HEK293 (cell line): ENCODE results near the gene ABI3BP.

Experiments
- CTCF ChIA-PET: fragments of 350-600 bp; formaldehyde crosslinking; extraction: SDS; loops from one replicate; lab custom pipeline; 2021; ENCODE audit warnings: antibody characterized with exemption; lab: Yijun Ruan, JAX
- POLR2A ChIA-PET: fragments of 300-600 bp; formaldehyde crosslinking; extraction: SDS; loops from one replicate; lab custom pipeline; 2020; ENCODE audit warnings: antibody characterized with exemption, inconsistent platforms; lab: Yijun Ruan, JAX
- H3K27ac ChIP-seq: fragments of 200-500 bp; sonication (Bioruptor generic); 2 replicates; pipeline ENCODE4 v1.5.1; 2014; ENCODE audit warnings: low read depth, low read length, control low read depth, inconsistent platforms; ENCODE audit errors: extremely low read depth
- H3K36me3 ChIP-seq, 2 experiments: fragments of 200-500 bp in 1 of 2; sonication (Bioruptor generic) in 1 of 2; 1 replicate in 1 of 2; 2 replicates in 1 of 2; pipeline ENCODE4 v1.5.1; 2014 to 2017; ENCODE audit warnings: inconsistent platforms in 2 of 2, low read length in 2 of 2; ENCODE audit not compliant: control insufficient read depth in 2 of 2, insufficient read depth in 1 of 2
- H3K4me1 ChIP-seq: fragments of 200-500 bp; sonication (Bioruptor generic); 2 replicates; pipeline ENCODE4 v1.5.1; 2014; ENCODE audit warnings: mild to moderate bottlenecking, low read length, inconsistent platforms; ENCODE audit not compliant: control insufficient read depth, insufficient read depth
- H3K4me3 ChIP-seq: 2 replicates; pipeline ENCODE4 v1.5.1; 2011; ENCODE audit warnings: low read depth, mild to moderate bottlenecking, control low read depth, low read length, moderate library complexity
- H3K9me3 ChIP-seq: fragments of 200-500 bp; sonication (Bioruptor generic); 2 replicates; pipeline ENCODE4 v1.5.1; 2014; ENCODE audit warnings: low read depth, low read length, inconsistent platforms; ENCODE audit not compliant: control insufficient read depth, insufficient read depth
- IKZF3 ChIP-seq: fragments of 450-650 bp; IDR thresholded peaks from 2 replicates; pipeline ENCODE4 v1.5.0; 2018; ENCODE audit warnings: missing biosample characterization, mild to moderate bottlenecking, missing genetic modification characterization, moderate library complexity
- MYNN ChIP-seq: fragments of 450-650 bp; formaldehyde crosslinking; IDR thresholded peaks from 2 replicates; pipeline ENCODE4 v1.5.1; 2016; ENCODE audit warnings: missing biosample characterization, missing genetic modification characterization, borderline replicate concordance
- MZF1 ChIP-seq: fragments of 450-650 bp; formaldehyde crosslinking; IDR thresholded peaks from 2 replicates; pipeline ENCODE4 v1.5.1; 2017; ENCODE audit warnings: missing biosample characterization, missing genetic modification characterization, borderline replicate concordance
- OSR2 ChIP-seq: fragments of 450-650 bp; formaldehyde crosslinking; IDR thresholded peaks from 2 replicates; pipeline ENCODE4 v1.5.1; 2016; ENCODE audit warnings: missing biosample characterization, missing genetic modification characterization
- WT1 ChIP-seq: fragments of 450-650 bp; formaldehyde crosslinking; IDR thresholded peaks from 2 replicates; pipeline ENCODE4 v1.5.1; 2016; ENCODE audit warnings: missing biosample characterization, missing genetic modification characterization
- ZBTB21 ChIP-seq: fragments of 450-650 bp; formaldehyde crosslinking; IDR thresholded peaks from 2 replicates; pipeline ENCODE4 v1.5.1; 2017; ENCODE audit warnings: missing biosample characterization, missing genetic modification characterization
- ZNF10 ChIP-seq: fragments of 450-650 bp; formaldehyde crosslinking; IDR thresholded peaks from 2 replicates; pipeline ENCODE4 v1.5.1; 2017; ENCODE audit warnings: missing biosample characterization, missing genetic modification characterization
- ZNF138 ChIP-seq: fragments of 450-650 bp; formaldehyde crosslinking; IDR thresholded peaks from 2 replicates; pipeline ENCODE4 v1.5.1; 2016; ENCODE audit warnings: missing biosample characterization, missing genetic modification characterization, borderline replicate concordance
- ZNF202 ChIP-seq: fragments of 450-650 bp; formaldehyde crosslinking; IDR thresholded peaks from 2 replicates; pipeline ENCODE4 v1.5.1; 2016; ENCODE audit warnings: missing biosample characterization, missing genetic modification characterization, borderline replicate concordance
- ZNF221 ChIP-seq: fragments of 450-650 bp; formaldehyde crosslinking; IDR thresholded peaks from 2 replicates; pipeline ENCODE4 v1.5.1; 2017; ENCODE audit warnings: missing biosample characterization, missing genetic modification characterization, borderline replicate concordance
- ZNF274 ChIP-seq, 2 experiments: fragments of 200-500 bp in 1 of 2; fragments of 450-650 bp in 1 of 2; sonication (Bioruptor generic) in 1 of 2; formaldehyde crosslinking in 1 of 2; IDR thresholded peaks; 2 replicates each; pipeline versions ENCODE4 v1.5.1 to v1.6.1; 2014 to 2016; ENCODE audit warnings: borderline replicate concordance in 1 of 2, inconsistent platforms in 1 of 2, low read length in 1 of 2, missing biosample characterization in 1 of 2, missing genetic modification characterization in 1 of 2
- ZNF311 ChIP-seq: fragments of 450-650 bp; formaldehyde crosslinking; IDR thresholded peaks from 2 replicates; pipeline ENCODE4 v1.5.1; 2017; ENCODE audit warnings: missing biosample characterization, missing genetic modification characterization, borderline replicate concordance
- ZNF37A ChIP-seq: fragments of 450-650 bp; IDR thresholded peaks from 2 replicates; pipeline ENCODE4 v1.5.1; 2018; ENCODE audit warnings: missing biosample characterization, missing genetic modification characterization
- ZNF621 ChIP-seq: fragments of 450-650 bp; formaldehyde crosslinking; IDR thresholded peaks from 2 replicates; pipeline ENCODE4 v1.5.1; 2017; ENCODE audit warnings: missing biosample characterization, missing genetic modification characterization
- ZNF624 ChIP-seq: fragments of 450-650 bp; formaldehyde crosslinking; IDR thresholded peaks from 2 replicates; pipeline ENCODE4 v1.5.1; 2017; ENCODE audit warnings: missing biosample characterization, missing genetic modification characterization
- ZNF791 ChIP-seq: fragments of 450-650 bp; formaldehyde crosslinking; IDR thresholded peaks from 2 replicates; pipeline ENCODE4 v1.5.1; 2016; ENCODE audit warnings: missing biosample characterization, missing genetic modification characterization
- ZNF837 ChIP-seq: fragments of 450-650 bp; formaldehyde crosslinking; IDR thresholded peaks from 2 replicates; pipeline ENCODE4 v1.5.1; 2016; ENCODE audit warnings: missing biosample characterization, missing genetic modification characterization
- ZNF843 ChIP-seq: fragments of 450-650 bp; formaldehyde crosslinking; IDR thresholded peaks from 2 replicates; pipeline ENCODE4 v1.5.1; 2016; ENCODE audit warnings: missing biosample characterization, missing genetic modification characterization
- ZSCAN30 ChIP-seq: fragments of 450-650 bp; IDR thresholded peaks from 2 replicates; pipeline ENCODE4 v1.5.1; 2018; ENCODE audit warnings: missing biosample characterization, mild to moderate bottlenecking, missing genetic modification characterization, moderate library complexity
- TF ChIP-seq, protein P1 (sequence below): fragments of 450-650 bp; formaldehyde crosslinking; IDR thresholded peaks from 2 replicates; pipeline ENCODE4 v1.5.1; 2016; ENCODE audit warnings: missing biosample characterization, missing genetic modification characterization
- TF ChIP-seq, protein P2 (sequence below): fragments of 450-650 bp; formaldehyde crosslinking; IDR thresholded peaks from 2 replicates; pipeline ENCODE4 v1.5.1; 2016; ENCODE audit warnings: missing biosample characterization, missing genetic modification characterization, low read depth
- TF ChIP-seq, protein P3 (sequence below): fragments of 450-650 bp; formaldehyde crosslinking; IDR thresholded peaks from 2 replicates; pipeline ENCODE4 v1.5.1; 2016; ENCODE audit warnings: missing biosample characterization, missing genetic modification characterization, borderline replicate concordance
- TF ChIP-seq, protein P4 (sequence below): fragments of 450-650 bp; formaldehyde crosslinking; IDR thresholded peaks from 2 replicates; pipeline ENCODE4 v1.5.1; 2016; ENCODE audit warnings: missing biosample characterization, missing genetic modification characterization
- TF ChIP-seq, protein P5 (sequence below): fragments of 450-650 bp; formaldehyde crosslinking; IDR thresholded peaks from 2 replicates; pipeline ENCODE4 v1.5.1; 2016; ENCODE audit warnings: missing biosample characterization, missing genetic modification characterization
- TF ChIP-seq, protein P6 (sequence below): fragments of 450-650 bp; formaldehyde crosslinking; IDR thresholded peaks from 2 replicates; pipeline ENCODE4 v1.5.1; 2017; ENCODE audit warnings: missing biosample characterization, missing genetic modification characterization
- TF ChIP-seq, protein P7 (sequence below): fragments of 450-650 bp; formaldehyde crosslinking; optimal IDR thresholded peaks from 2 replicates; pipeline ENCODE3; 2016; ENCODE audit warnings: missing biosample characterization, mild to moderate bottlenecking, missing genetic modification characterization

Gene ABI3BP

DNA sequence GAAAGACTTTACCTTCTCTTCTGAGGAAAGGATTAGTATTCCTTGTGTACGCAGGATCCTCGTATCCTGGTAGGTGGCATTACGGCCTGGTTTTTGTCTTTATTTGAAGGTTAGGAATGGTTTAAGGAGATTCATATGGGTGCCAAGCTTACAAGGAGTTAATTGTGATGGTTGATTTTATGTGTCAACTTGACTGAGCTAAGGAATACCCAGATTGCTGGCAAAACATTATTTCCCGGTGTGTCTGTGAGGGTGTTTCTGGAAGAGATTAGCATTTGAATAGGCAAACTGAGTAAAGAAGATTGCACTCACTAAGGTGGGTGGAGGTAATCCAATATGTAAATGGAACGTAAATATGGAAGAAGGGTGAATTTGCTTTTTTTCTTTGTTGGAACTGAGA, 44.4 kb upstream of the ABI3BP start:
- H3K36me3 ChIP-seq, result no peaks in the 10 kb centered on the region
- no peak overlapping the region for H3K4me3 ChIP-seq
- TF ChIP-seq IKZF3 (tag by site-specific recombination), result no peak
- no peak for TF ChIP-seq OSR2 (tag by site-specific recombination)
- no peak for TF ChIP-seq ZNF10
- no peak for TF ChIP-seq WT1
- no peak for TF ChIP-seq ZNF37A (tag by site-specific recombination)
- TF ChIP-seq, protein P1, sequence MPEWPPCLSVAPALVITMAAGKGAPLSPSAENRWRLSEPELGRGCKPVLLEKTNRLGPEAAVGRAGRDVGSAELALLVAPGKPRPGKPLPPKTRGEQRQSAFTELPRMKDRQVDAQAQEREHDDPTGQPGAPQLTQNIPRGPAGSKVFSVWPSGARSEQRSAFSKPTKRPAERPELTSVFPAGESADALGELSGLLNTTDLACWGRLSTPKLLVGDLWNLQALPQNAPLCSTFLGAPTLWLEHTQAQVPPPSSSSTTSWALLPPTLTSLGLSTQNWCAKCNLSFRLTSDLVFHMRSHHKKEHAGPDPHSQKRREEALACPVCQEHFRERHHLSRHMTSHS (tag by site-specific recombination), result no peak
- TF ChIP-seq ZBTB21, result no peak
- TF ChIP-seq, protein P2, sequence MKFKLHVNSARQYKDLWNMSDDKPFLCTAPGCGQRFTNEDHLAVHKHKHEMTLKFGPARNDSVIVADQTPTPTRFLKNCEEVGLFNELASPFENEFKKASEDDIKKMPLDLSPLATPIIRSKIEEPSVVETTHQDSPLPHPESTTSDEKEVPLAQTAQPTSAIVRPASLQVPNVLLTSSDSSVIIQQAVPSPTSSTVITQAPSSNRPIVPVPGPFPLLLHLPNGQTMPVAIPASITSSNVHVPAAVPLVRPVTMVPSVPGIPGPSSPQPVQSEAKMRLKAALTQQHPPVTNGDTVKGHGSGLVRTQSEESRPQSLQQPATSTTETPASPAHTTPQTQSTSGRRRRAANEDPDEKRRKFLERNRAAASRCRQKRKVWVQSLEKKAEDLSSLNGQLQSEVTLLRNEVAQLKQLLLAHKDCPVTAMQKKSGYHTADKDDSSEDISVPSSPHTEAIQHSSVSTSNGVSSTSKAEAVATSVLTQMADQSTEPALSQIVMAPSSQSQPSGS (tag by site-specific recombination), result no peak
- no peak for TF ChIP-seq MZF1 (tag by site-specific recombination)
- TF ChIP-seq, protein P3, sequence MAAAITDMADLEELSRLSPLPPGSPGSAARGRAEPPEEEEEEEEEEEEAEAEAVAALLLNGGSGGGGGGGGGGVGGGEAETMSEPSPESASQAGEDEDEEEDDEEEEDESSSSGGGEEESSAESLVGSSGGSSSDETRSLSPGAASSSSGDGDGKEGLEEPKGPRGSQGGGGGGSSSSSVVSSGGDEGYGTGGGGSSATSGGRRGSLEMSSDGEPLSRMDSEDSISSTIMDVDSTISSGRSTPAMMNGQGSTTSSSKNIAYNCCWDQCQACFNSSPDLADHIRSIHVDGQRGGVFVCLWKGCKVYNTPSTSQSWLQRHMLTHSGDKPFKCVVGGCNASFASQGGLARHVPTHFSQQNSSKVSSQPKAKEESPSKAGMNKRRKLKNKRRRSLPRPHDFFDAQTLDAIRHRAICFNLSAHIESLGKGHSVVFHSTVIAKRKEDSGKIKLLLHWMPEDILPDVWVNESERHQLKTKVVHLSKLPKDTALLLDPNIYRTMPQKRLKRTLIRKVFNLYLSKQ (tag by site-specific recombination), result no peak
- no peak for TF ChIP-seq ZNF624 (tag by site-specific recombination)
- TF ChIP-seq, protein P4, sequence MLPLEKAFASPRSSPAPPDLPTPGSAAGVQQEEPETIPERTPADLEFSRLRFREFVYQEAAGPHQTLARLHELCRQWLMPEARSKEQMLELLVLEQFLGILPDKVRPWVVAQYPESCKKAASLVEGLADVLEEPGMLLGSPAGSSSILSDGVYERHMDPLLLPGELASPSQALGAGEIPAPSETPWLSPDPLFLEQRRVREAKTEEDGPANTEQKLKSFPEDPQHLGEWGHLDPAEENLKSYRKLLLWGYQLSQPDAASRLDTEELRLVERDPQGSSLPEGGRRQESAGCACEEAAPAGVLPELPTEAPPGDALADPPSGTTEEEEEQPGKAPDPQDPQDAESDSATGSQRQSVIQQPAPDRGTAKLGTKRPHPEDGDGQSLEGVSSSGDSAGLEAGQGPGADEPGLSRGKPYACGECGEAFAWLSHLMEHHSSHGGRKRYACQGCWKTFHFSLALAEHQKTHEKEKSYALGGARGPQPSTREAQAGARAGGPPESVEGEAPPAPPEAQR, result no peak
- no peak for TF ChIP-seq ZNF843 (tag by site-specific recombination)
- TF ChIP-seq ZNF138 (tag by site-specific recombination), result no peak
- no peak for TF ChIP-seq ZNF791
- TF ChIP-seq ZNF202 (tag by site-specific recombination), result no peak
- TF ChIP-seq ZNF837 (tag by site-specific recombination), result no peak
- ChIA-PET POLR2A (no interaction called here), CTCF (interaction anchor here (0.7 kb wide), 1 partner anchor 9 kb away, joined by 3 read pairs; no protein-coding TSS in a partner anchor)
- H3K9me3 ChIP-seq, result no peaks in the 10 kb centered on the region
- no peak overlapping the region for H3K27ac ChIP-seq
- no peaks in the 10 kb centered on the region for H3K4me1 ChIP-seq

DNA sequence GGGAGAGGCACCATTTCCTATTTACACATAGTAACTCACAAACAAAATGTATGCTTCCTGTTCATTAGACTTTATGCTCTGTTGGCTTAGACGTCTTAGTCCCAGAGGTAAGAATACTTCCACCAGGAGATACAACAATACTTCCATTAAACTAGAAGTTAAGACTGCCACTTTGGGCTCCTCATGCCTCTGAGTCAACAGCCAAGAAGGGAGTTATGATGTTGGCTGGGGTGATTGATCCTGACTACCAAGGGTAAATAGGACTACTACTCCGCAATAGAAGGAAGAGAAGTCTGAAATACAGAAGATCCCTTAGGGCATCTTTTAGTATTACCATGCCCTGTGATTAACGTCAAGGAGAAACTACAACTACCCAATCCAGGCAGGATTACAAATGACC, 43.5 kb upstream of the ABI3BP start:
- no peaks in the 10 kb centered on the region for H3K9me3 ChIP-seq
- ChIA-PET POLR2A (no interaction called here), CTCF (interaction anchor here (0.5 kb wide), 1 partner anchor 521 kb away, joined by 7 read pairs; no protein-coding TSS in a partner anchor)
- no peaks in the 10 kb centered on the region for H3K36me3 ChIP-seq
- no peaks in the 10 kb centered on the region for H3K4me1 ChIP-seq
- no peak overlapping the region for H3K4me3 ChIP-seq
- H3K27ac ChIP-seq, result no peak overlapping the region
- TF ChIP-seq, protein P5, sequence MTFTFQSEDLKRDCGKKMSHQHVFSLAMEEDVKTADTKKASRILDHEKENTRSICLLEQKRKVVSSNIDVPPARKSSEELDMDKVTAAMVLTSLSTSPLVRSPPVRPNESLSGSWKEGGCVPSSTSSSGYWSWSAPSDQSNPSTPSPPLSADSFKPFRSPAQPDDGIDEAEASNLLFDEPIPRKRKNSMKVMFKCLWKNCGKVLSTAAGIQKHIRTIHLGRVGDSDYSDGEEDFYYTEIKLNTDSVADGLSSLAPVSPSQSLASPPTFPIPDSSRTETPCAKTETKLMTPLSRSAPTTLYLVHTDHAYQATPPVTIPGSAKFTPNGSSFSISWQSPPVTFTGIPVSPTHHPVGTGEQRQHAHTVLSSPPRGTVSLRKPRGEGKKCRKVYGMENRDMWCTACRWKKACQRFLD, result no peak
- TF ChIP-seq ZNF621 (tag by site-specific recombination) (no peak), ZNF221 (no peak), ZNF311 (tag by site-specific recombination) (no peak), MYNN (tag by site-specific recombination) (no peak), ZNF274 (IDR thresholded peaks at IDR 0.05; ENCODE audit: low read length) (no peak), ZNF274 (tag by site-specific recombination; IDR thresholded peaks at IDR 0.05; ENCODE audit: borderline replicate concordance) (no peak), ZSCAN30 (tag by site-specific recombination) (no peak)
- TF ChIP-seq, protein P6, sequence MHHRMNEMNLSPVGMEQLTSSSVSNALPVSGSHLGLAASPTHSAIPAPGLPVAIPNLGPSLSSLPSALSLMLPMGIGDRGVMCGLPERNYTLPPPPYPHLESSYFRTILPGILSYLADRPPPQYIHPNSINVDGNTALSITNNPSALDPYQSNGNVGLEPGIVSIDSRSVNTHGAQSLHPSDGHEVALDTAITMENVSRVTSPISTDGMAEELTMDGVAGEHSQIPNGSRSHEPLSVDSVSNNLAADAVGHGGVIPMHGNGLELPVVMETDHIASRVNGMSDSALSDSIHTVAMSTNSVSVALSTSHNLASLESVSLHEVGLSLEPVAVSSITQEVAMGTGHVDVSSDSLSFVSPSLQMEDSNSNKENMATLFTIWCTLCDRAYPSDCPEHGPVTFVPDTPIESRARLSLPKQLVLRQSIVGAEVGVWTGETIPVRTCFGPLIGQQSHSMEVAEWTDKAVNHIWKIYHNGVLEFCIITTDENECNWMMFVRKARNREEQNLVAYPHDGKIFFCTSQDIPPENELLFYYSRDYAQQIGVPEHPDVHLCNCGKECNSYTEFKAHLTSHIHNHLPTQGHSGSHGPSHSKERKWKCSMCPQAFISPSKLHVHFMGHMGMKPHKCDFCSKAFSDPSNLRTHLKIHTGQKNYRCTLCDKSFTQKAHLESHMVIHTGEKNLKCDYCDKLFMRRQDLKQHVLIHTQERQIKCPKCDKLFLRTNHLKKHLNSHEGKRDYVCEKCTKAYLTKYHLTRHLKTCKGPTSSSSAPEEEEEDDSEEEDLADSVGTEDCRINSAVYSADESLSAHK (tag by site-specific recombination), result no peak
- TF ChIP-seq, protein P7, sequence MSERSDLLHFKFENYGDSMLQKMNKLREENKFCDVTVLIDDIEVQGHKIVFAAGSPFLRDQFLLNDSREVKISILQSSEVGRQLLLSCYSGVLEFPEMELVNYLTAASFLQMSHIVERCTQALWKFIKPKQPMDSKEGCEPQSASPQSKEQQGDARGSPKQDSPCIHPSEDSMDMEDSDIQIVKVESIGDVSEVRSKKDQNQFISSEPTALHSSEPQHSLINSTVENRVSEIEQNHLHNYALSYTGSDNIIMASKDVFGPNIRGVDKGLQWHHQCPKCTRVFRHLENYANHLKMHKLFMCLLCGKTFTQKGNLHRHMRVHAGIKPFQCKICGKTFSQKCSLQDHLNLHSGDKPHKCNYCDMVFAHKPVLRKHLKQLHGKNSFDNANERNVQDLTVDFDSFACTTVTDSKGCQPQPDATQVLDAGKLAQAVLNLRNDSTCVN, result no peak
